ENCODE results near the gene SETMAR. TPM values are rescaled to one million over a fixed set of nuclear protein-coding genes. Genes with fewer than 3 reads are reported as not detected.

The SETMAR gene
- total RNA-seq, 2 experiments from 2014 or later = 9.1 to 9.2 TPM

GRCh38 chr3:4311496-4311895, 8.3 kb downstream of the SETMAR start:
- Histone ChIP-seq H3K27ac (ENCODE audit: low read depth in 1 of 2, low read length in 2 of 2) (no peak overlapping the region), H3K36me3 (ENCODE audit: insufficient read depth, low read length) (peaks cover 11% of the 10 kb centered on the region), H3K27me3 (ENCODE audit: control insufficient read depth in 1 of 2, insufficient read depth in 2 of 2, low read length in 2 of 2) (no peaks in the 10 kb centered on the region), H3K4me3 (ENCODE audit: low read length) (no peak overlapping the region), H3K4me1 (ENCODE audit: insufficient read depth, low read length) (no peaks in the 10 kb centered on the region), H3K9me3 (ENCODE audit: control insufficient read depth in 1 of 2, insufficient read depth in 1 of 2, low read length in 2 of 2) (no peaks in the 10 kb centered on the region)
- no peak overlapping the region for H3K4me3 Mint-ChIP-seq
- ChIA-PET POLR2A (interaction anchor here (0.6 kb wide), 1 partner anchor 291 kb away, joined by 3 read pairs; no protein-coding TSS in a partner anchor), CTCF (no interaction called here)
- H3K9me3 Mint-ChIP-seq = no peaks in the 10 kb centered on the region
- no peak overlapping the region for H3K27ac Mint-ChIP-seq
- peaks cover 16% of the 10 kb centered on the region for H3K4me1 Mint-ChIP-seq (ENCODE audit: low read depth)
- no peak for TF ChIP-seq CTCF (IDR thresholded peaks at IDR 0.05)
- H3K36me3 Mint-ChIP-seq (ENCODE audit: low read depth) = peaks cover 52% of the 10 kb centered on the region
- intact Hi-C loops (cut with DNase I, micrococcal nuclease) = no loop called here
- no peak for DNase-seq
- H3K27me3 Mint-ChIP-seq = no peaks in the 10 kb centered on the region
- no peak for ATAC-seq (ENCODE audit: poor library complexity)

GRCh38 chr3:4313606-4314293, 10.6 kb downstream of the SETMAR start:
- ATAC-seq (ENCODE audit: poor library complexity) (no peak), DNase-seq (no peak)
- Histone ChIP-seq H3K27ac (ENCODE audit: low read depth in 1 of 2, low read length in 2 of 2) (no peak overlapping the region), H3K4me3 (ENCODE audit: low read length) (no peak overlapping the region), H3K36me3 (ENCODE audit: insufficient read depth, low read length) (peaks cover 6% of the 10 kb centered on the region), H3K27me3 (ENCODE audit: control insufficient read depth in 1 of 2, insufficient read depth in 2 of 2, low read length in 2 of 2) (no peaks in the 10 kb centered on the region), H3K4me1 (ENCODE audit: insufficient read depth, low read length) (no peaks in the 10 kb centered on the region), H3K9me3 (ENCODE audit: control insufficient read depth in 1 of 2, insufficient read depth in 1 of 2, low read length in 2 of 2) (no peaks in the 10 kb centered on the region)
- H3K27ac Mint-ChIP-seq = no peak overlapping the region
- no peak for TF ChIP-seq CTCF (IDR thresholded peaks at IDR 0.05)
- no peaks in the 10 kb centered on the region for H3K9me3 Mint-ChIP-seq
- peaks cover 12% of the 10 kb centered on the region for H3K4me1 Mint-ChIP-seq (ENCODE audit: low read depth)
- intact Hi-C loops (cut with DNase I, micrococcal nuclease) = no loop called here
- H3K4me3 Mint-ChIP-seq = no peak overlapping the region
- H3K27me3 Mint-ChIP-seq = no peaks in the 10 kb centered on the region
- ChIA-PET POLR2A (no interaction called here), CTCF (no interaction called here)
- H3K36me3 Mint-ChIP-seq (ENCODE audit: low read depth) = peaks cover 57% of the 10 kb centered on the region

- Histone ChIP-seq H3K27ac (ENCODE audit: low read depth in 1 of 2, low read length in 2 of 2) (no peak overlapping the region), H3K4me1 (ENCODE audit: insufficient read depth, low read length) (no peaks in the 10 kb centered on the region), H3K4me3 (ENCODE audit: low read length) (no peak overlapping the region), H3K27me3 (ENCODE audit: control insufficient read depth in 1 of 2, insufficient read depth in 2 of 2, low read length in 2 of 2) (no peaks in the 10 kb centered on the region), H3K9me3 (ENCODE audit: control insufficient read depth in 1 of 2, insufficient read depth in 1 of 2, low read length in 2 of 2) (no peaks in the 10 kb centered on the region), H3K36me3 (ENCODE audit: insufficient read depth, low read length) (peaks cover 6% of the 10 kb centered on the region)
- H3K27me3 Mint-ChIP-seq = no peaks in the 10 kb centered on the region
- intact Hi-C loops (cut with DNase I, micrococcal nuclease) = no loop called here
- H3K36me3 Mint-ChIP-seq (ENCODE audit: low read depth) = peaks cover 57% of the 10 kb centered on the region
- ChIA-PET POLR2A (no interaction called here), CTCF (no interaction called here)
- DNase-seq (no peak), ATAC-seq (ENCODE audit: poor library complexity) (no peak)
- H3K9me3 Mint-ChIP-seq = no peaks in the 10 kb centered on the region
- no peak overlapping the region for H3K4me3 Mint-ChIP-seq
- peaks cover 12% of the 10 kb centered on the region for H3K4me1 Mint-ChIP-seq (ENCODE audit: low read depth)
- no peak overlapping the region for H3K27ac Mint-ChIP-seq
- TF ChIP-seq CTCF (IDR thresholded peaks at IDR 0.05) = no peak
Measured at GRCh38 chr3:4314688-4315087, 11.5 kb downstream of the SETMAR start.
